ENCODE measurements around the gene SNRPA.
"Not testable (repeated sequence)": the region's sequence is repeated elsewhere in the genome, so short reads cannot be mapped to it uniquely, and the experiment has no call there.

SNRPA gene

DNA sequence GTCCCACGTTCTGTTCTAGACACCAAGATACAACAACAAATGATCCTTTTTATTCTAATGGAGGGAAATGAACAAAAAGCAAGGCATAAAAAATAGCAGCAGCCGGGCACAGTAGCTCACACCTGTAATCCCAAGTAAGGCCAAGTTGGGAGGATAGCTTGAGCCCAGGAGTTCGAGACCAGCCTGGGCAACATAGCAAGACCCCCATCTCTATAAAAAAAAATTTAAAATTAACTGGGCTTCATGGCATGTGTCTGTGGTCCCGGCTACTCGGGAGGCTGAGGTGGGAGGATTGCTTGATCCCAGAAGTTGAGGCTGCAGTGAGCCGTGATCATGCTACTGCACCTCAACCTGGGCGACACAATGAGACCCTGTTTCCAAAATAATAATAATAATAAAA lies 25.4 kb downstream of the SNRPA start:
- in situ Hi-C loops (cut with MboI; ENCODE audit: low sequenced_read_pairs), result no loop called here

DNA sequence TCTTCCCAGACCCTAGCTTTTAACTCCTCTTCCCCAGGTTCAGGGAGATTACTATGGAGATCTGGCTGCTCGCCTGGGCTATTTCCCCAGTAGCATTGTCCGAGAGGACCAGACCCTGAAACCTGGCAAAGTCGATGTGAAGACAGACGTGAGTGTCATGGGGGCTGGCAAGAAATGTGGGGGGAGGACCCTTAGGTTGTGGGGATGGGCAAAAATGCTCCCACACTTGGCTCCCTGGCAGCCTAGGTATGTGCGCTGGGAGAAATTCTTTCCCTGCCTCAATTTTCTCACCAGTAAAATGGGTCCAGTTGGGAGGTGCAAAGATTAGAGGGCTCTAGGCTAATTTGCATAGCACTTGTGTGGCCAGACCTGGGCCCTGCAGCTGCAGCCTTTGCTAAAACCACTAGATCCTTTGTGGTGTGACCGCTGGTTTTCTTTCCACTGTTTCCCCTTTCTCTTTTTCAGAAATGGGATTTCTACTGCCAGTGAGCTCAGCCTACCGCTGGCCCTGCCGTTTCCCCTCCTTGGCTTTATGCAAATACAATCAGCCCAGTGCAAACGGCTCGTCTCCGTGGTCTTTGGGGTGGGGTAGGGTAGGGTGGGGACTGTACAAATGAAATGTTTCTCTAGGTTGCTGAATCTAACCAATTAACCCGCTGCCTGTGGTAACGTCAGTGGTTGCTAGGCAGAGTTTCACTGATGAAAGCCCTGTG lies 26.1 kb downstream of the SNRPA start:
- in situ Hi-C loops (cut with MboI; ENCODE audit: low sequenced_read_pairs), result no loop called here

DNA sequence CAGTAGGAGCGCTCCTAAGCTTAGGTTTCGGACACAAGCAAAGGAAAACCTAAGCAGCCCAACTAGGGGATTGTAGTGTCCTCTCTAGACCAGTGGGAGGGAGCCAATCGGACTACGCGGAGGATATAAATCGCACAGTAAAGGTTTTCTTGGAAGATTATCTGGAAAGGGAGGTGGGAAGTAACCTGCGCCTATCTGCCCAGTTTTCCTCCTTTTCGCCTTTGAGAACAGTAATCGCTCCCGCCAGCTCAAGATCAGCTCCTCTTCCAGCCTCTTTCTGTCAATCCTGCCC lies 26.6 kb downstream of the SNRPA start:
- in situ Hi-C loops (cut with MboI; ENCODE audit: low sequenced_read_pairs), result no loop called here

DNA sequence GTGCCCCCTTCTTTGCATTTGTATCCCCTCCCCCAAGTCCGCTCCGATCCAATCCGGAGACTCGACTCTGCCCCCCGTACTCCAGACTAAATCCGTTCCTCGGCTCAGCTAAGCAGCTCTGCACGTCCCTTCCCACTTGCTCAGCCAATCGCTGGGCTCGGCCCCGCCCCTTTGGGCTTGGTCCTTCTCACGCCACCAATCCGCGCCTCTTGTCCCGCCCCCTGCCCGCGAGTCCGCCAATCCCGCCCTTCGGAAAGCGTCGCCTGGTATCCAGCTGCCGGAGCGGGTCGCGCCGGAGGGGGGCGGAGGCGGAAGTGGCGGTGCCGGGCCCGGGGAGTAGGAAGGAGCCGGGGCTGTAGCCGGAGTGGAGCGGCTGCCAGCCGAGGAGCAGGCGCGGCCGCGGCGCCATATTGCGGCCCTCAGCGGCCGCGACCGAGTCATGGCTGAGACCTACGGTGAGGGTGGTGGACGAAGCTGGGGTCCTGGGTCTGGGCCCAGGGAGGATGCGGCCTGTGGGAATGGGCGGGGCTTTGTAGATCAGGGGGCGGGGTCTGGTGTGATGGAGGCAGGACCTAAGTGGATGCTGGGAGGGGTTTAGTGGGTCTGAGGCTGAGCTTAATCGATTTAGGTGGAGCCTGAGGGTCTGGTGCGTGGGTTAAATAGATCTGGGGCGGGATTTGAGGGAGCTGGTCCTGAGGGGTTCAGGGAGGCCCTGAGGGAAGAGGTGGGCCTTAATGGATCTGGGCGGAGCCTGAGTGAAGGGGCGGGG lies 27.1 kb downstream of the SNRPA start, which contains the start of gene RAB4B:
Gene RAB4B, plus strand, starts transcription at position 311 of the 769 bp plus-strand sequence. Its CDS starts 129 bp downstream, at position 440.
- in situ Hi-C loops (cut with MboI; ENCODE audit: low sequenced_read_pairs), result no loop called here

DNA sequence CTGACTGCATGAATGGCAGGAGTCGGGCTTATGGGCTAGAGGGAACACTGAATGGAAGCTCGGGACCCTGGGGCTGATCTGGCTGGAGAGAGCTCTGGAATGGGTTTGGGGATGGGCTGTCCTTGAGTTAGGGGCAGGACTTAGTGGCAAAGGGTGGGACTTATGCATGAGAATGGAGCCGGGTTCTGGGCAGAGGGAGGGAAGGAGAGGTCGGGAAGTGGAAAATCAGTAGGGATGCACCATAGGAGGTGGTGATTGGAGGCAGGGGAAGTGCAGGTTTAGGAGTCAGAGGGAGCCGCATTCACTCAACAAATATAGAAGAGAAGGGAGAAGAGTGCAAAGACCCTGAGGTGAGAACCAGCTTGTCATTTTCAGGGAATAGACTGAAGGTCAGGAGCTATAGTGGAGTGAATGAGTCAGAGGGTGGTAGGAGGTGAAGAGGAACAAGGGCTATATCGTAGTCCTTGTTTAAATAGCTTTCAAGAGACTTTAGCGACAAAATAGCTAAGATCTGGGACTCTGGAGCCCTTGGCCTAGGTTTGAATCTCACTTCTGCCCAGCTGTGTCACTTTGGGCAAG lies 27.8 kb downstream of the SNRPA start:
- in situ Hi-C loops (cut with MboI; ENCODE audit: low sequenced_read_pairs), result no loop called here

DNA sequence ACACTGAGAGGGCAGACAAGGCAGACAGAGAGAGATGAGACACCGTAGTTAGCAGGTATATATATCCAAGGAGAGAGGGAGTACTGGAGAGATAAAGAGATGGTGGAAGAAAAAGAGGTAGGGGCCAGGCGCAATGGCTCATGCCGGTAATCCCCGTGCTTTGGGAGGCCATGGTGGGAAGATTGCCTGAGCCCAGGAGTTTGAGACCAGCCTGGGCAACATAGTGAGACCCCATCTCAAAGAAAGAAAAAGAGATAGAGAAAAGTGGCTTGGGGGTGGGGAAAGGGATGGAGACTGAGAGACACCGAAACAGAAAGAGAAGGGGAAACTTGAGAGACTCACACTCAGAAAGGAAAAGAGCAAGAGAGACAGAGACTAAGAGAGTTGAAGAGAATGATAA lies 29.6 kb downstream of the SNRPA start:
- in situ Hi-C loops (cut with MboI; ENCODE audit: low sequenced_read_pairs), result no loop called here

DNA sequence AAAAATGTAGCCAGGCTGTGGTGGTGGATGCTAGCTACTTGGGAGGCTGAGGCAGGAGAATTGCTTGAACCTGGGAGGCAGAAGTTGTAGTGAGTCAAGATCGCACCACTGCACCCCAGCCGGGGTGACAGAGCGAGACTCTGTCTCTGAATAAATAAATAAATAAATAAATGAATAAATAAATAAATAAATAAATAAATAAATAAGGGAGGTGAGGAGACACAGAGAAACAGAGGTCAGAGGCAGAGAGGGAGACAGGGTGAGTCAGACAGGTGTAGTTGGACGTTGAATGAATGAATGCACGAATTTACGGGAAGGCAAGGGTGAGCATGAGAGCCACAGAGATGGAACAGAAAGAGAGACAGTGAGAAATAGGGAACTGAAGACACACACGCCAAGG lies 30.1 kb downstream of the SNRPA start:
- in situ Hi-C loops (cut with MboI; ENCODE audit: low sequenced_read_pairs), result no loop called here

DNA sequence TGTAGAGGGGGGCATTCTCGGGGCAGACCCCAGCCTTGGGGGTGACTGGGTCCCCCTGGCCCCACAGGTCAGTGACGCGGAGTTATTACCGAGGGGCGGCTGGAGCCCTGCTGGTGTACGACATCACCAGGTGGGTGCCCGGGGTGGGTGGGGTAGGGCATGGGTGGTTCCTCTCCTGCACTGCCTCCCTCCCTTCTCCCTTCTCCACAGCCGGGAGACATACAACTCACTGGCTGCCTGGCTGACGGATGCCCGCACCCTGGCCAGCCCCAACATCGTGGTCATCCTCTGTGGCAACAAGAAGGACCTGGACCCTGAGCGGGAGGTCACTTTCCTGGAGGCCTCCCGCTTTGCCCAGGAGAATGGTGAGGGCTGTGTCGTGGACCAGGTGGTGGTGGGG lies 32.7 kb downstream of the SNRPA start:
- in situ Hi-C loops (cut with MboI; ENCODE audit: low sequenced_read_pairs), result no loop called here

DNA sequence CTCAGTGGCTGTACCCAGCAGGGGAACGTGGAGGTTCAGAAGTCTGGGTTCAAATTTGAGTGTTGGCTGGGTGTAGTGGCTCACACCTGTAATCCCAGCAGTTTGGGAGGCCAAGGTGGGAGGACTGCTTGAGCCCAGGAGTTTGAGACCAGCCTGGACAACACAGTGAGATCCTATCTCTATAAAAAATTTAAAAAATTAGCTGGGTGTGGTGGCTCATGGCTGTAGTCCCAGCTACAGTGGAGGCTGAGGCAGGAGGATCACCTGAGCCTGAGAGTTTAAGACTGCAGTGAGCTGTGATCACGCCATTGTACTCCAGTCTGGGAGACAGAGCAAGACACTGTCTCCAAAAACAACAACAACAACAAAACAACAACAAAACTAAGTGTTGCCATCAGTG lies 33.1 kb downstream of the SNRPA start:
- in situ Hi-C loops (cut with MboI; ENCODE audit: low sequenced_read_pairs), result not testable (repeated sequence)

DNA sequence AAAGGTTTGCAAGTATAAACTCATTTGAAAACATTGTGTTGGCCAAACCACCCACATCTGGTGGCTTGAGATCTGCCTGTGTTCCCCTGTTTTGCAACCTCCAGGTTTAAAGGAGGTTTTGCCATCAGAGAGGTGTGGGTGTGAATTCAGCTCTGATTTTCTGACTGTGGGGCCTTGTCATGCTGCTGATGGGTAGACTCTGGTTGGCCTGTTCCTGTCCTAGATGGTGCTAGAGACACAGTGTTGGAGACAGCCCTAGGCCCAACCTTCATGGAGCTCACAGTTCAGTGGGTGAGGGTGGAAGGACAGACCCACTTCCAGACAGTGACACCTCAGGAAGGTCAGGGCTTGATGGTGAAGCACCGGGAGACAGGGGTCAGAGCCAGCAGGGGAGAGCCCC lies 34.5 kb downstream of the SNRPA start:
- in situ Hi-C loops (cut with MboI; ENCODE audit: low sequenced_read_pairs), result no loop called here

DNA sequence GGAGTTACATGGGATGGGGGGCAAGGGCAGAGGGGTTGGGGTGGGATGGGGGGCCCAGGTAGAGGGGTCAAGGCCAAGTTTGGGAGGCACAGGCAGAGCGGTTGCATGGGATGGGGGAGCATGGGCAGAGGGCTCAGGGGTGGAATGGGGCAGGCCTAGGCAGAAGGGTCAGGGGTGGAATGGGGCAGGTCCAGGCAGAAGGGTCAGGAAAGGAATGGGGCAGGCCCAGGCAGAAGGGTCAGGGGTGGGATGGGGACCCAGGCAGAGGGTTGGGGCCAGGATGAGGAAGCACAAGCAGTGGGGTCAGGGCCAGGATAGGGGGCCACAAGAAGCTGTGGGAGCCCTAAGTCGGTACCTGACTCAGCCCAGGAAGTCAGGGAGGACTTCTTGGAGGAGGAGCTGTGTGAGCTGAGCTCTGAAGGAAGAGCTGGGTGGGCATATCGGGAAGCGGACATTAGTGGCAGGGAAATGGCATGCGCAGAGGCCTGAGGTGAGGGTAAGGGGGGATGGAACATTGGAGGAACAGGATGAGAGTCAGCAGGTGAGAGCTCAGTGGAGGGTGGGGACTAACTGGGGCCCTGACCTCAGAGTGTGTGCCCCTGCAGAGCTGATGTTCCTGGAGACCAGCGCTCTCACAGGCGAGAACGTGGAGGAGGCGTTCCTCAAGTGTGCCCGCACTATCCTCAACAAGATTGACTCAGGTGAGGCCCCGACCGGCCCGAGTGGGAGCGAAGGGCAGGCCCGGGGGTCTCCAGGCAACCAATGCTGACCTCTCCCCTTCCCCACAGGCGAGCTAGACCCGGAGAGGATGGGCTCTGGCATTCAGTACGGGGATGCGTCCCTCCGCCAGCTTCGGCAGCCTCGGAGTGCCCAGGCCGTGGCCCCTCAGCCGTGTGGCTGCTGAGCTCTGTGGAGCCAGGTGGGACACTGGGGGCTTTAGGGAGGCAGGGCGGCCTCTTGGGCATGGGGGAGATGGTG lies 35.3 kb downstream of the SNRPA start:
- in situ Hi-C loops (cut with MboI; ENCODE audit: low sequenced_read_pairs), result no loop called here

DNA sequence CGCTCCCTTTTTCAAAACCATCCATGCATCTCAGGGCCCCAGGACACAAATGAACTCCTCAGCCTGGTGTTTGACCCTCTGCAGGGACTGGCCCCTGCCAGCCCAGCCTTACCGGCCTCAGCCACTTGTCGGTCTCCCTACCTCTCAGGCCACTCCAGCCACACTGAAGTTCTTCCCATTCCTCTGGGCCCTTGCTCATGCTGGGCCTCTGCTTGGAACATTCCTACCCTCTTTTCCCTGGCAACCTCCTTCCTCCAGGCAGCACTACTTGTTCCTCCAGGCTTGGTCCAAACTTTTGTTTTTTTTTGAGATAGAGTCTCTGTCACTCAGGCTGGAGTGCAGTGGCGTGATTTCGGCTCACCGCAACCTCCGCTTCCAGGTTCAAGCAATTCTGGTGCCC lies 40.3 kb downstream of the SNRPA start:
- in situ Hi-C loops (cut with MboI; ENCODE audit: low sequenced_read_pairs), result no loop called here

DNA sequence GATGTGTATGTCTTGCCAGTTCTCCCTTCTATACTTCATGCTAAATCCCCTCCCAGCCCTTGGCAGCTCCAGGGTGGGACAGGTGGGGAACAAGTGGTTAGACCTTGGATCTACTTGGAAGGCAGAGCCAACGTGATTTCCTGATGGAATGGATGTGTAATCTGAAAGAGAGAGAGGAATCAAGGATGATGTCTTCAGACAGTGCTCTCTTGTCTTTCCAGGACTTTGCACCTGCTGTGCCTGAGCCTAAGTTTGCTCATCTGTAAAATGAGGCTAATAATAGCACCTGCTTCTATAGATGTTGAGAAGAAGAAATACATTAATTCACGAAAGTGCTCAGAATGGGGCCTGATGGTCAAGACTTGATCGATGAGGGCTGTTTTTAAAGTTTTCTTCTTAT lies 41.0 kb downstream of the SNRPA start:
- in situ Hi-C loops (cut with MboI; ENCODE audit: low sequenced_read_pairs), result no loop called here

DNA sequence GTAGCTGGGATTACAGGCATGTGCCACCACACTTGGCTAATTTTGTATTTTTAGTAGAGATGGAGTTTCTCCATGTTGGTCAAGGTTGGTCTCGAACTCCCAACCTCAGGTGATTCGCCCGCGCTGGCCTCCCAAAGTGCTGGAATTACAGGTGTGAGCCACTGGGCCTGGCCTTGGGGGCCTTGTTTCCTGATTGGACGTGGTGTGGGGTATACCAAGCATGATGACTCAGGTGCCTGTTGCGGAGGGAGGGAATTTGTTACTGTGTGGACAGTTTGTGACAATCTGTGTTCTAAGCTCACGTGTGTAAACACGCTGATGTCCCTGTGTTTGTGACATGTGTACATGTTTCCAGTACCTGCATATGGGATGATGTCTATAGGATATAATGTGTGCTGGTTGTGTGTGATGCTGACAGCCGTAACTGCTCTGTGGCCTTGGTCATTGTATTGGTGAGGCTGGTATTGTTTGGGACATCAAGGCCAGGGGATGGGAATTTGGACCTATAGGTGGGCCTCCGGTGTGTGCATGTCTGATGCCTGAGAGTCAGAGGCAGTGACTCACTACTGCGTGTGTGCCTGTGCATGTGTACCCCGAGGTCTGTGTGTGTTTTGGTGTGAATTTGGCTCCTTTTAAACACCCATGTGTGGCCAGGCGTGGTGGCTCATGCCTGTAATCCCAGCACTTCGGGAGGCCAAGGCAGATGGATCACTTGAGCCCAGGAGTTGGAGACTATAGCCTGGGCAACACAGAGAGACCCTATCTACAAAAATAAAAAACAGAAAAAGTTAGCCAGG lies 46.4 kb downstream of the SNRPA start:
- in situ Hi-C loops (cut with MboI; ENCODE audit: low sequenced_read_pairs), result no loop called here

DNA sequence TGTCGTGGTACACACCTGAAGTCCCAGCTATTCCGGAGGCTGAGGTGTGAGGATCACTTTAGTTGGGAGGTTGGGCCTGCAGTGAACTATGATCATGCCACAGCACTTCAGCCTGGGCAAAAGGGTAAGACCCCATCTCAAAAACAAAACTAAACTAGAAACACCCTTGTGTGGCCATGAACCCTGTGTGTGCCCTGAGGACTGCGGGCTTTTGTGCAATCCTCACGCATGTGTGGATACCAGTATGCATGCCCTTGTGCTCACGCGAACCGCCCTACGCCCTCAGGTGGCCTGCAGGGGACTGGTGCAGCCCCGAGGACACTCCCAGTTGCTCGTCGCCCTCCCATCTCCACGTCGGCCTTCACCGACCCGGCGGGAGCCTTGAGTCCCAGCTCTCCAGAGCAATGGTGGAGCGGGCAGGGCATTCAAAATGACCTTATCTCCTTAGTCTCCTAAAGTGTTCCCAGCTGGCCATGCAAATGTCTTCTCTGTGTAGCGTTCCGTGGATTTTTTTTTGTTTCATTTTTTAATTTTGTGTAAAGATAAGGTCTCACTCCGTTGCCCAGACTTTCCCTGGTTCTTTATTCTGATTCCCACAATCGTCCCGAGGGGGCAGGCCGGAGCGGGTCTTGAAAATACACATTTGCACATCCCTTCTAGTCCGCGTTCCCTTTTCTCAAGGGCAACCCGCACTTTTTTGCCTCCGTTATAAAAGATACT lies 47.1 kb downstream of the SNRPA start:
- in situ Hi-C loops (cut with MboI; ENCODE audit: low sequenced_read_pairs), result no loop called here

DNA sequence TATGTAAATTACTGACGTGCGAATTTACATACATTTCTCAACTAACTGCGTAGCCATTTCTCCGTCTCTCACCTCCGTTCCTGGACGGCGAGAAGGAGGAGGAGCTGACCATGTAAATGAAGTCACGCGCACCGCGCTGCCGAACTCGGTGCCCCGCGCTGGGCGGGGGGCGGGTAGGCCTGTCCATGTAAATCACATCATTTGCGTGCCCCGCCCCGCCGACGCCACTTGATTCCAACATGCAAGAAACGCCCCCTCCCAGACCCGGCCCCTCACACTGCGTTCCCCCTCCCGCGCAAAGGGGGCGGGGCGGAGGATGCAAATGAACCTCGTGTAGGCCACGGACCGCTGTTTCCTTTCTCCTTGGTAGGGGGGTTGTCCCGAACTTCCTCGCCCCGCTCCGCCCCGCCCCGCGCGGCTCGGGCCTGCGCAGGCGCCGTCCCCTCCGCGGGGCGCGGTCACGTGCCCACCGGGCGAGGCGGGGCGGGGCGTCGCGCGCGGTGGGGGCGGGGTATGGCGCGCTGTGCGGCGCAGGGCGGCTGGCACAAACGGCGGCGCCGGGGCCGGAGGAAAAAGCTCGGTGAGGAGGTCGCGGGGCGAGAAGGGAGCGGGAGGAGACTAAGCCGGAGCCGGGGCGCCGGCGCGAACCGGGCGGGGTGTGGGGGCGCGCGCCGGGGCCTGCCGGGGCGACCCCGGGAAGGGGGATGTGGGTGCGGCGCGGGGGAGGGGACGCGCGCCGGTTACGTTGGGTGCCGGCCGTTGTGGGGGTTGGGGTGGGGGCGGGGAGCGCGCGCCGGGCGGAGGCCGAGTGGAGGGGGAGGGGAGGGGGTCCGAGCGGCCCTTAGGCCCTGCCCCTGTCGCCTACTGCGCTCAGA lies 47.9 kb downstream of the SNRPA start, which contains the start of gene EGLN2:
Gene EGLN2, plus strand, starts transcription at position 509 of the 875 bp plus-strand sequence. CDS start 1,382 bp downstream, outside the sequence.
- in situ Hi-C loops (cut with MboI; ENCODE audit: low sequenced_read_pairs), result no loop called here

DNA sequence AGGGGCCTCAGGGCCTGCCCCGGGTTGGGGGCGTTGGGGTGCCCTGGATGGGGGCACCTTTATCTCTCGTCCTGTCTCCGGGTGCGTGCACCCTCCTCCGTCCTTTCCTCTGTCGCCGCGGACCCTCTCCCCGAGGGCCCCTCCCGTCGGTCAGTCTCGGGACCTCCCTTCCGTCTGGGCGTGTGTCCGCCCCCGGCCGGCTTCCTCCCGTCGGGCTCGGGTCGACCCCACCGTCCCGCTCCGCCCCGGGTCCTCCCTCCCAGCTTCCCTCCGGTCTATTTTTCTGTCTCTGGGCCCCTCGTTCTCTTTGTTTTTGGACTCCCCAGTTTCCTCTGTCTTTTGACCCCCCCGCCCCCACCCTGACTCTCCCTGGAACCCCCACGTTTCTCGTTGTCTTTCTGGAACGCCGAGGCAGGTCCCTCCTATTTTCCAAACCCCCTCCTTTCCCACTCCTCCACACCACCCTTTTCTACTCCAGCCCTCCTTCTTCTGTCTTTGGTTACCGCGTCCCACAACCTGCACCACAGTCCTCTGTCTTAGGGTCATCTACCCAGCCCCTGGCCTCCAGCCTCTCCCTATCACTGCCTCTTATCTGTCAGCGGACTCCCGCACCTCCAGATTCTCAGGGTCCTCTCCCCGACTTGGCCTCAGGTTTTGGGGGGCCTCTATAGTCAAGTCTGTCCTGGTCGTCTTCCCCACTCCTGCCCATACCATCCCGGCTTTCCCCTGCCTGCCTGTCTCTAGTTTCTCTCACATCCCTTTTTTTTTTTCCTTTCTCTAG lies 48.7 kb downstream of the SNRPA start:
- in situ Hi-C loops (cut with MboI; ENCODE audit: low sequenced_read_pairs), result loop anchor here (25.0 kb wide), 1 partner anchor 338 kb away; no protein-coding TSS in a partner anchor

Data from HL-60/S4 (cell line).